Stimulated activated CD8-positive, alpha-beta memory T cell treated with anti-CD3 and anti-CD28 coated beads, Interleukin-2, amount 100 ng/mL, for 48 hours (primary cell): Measurements from ENCODE around the gene MKNK2.
A peak's percentile ranks its signal among the peaks of the same experiment; 100 is the strongest.

Experiments
- DNase-seq, 2 donors: peaks; one replicate each; pipeline ENCODE4 v3.0.0-alpha.2; 2020; ENCODE audit warnings: low read depth in 2 of 2

MKNK2 gene

GRCh38 chr19:2080336-2080988 lies 29.4 kb upstream of the MKNK2 start:
- no peak for DNase-seq

DNA sequence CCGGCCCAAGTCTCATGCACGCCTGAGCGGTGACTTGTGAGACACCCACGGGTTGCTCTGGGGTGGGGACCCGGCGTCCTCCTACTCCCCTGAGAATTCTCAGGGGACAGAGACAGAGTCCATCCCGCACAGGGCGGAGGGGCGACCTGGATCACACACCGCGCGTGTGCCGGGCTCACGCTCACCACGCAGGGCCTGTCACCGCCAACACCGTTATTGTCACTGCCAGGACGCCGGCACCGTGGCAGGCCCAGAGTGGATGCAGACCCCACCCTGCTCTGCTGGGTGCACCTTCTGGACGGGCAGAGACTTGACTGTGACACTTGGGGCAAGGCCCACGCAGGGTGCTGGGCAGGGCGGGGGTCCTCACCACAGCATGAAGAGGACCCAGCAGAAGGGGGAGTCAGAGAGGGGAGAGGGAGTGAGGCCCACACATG lies 28.8 kb upstream of the MKNK2 start:
- DNase-seq = no peak

DNA sequence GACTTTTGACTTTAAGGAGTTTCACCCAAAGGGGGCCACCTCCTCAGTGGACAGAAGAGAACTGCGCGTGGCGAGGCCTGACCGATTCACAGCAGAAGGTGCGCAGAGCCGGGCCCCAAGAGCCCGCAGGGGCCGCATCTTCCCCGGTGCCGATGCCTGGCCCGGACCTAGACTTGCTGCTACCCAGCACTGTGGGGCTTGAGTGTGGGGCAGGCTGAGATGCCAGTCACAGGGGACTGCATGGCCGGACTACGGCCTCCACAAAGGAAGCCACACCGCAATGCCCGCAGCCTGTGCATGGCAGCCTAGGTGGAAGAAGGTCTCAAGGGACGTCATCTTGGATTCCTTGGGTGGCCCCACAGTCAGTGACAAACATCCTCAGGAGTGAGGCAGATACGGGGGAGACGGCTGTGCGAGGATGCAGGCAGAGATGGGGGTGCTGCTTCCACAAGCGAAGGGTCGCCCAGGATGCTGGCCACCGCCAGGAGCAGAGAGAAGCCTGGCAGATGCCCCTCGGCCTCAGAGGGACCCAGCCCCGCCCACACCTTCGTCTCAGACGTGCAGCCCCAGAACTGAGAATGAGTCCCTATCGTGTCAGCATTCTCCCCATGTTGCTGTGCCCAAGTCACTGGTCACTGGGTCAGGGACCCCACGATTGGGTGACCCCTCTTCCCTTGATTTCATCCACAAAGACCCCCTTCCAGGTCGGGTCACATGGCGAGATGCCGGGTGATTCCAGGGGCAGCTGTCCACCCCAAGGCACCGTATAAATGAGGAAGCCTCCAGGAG lies 28.2 kb upstream of the MKNK2 start:
- no peak for DNase-seq

GRCh38 chr19:2077833-2078619 lies 27.0 kb upstream of the MKNK2 start:
- DNase-seq = no peak

- no peak for DNase-seq
Observed at GRCh38 chr19:2077398-2077797, 26.4 kb upstream of the MKNK2 start.

DNA sequence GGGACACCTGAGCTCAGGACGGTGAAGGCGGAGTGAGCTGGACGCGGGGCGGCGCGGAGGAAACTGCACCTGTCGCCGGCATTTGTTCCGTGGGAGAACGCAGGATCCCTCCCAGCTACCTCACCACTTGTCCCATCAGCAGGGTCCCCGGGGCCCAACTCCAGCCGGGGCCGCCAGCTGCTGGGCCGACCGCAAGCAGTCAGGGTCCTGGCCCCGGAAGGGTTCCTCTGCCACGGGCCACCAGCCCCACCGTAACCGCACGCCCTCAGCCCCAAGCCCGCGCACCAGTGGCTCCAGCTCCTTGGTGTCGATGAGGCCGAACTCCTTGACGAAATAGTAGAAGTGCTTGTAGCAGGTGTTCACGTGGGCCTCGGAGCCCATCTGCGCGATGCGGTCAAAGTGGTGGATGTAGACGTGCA lies 25.5 kb upstream of the MKNK2 start:
- no peak for DNase-seq

DNA sequence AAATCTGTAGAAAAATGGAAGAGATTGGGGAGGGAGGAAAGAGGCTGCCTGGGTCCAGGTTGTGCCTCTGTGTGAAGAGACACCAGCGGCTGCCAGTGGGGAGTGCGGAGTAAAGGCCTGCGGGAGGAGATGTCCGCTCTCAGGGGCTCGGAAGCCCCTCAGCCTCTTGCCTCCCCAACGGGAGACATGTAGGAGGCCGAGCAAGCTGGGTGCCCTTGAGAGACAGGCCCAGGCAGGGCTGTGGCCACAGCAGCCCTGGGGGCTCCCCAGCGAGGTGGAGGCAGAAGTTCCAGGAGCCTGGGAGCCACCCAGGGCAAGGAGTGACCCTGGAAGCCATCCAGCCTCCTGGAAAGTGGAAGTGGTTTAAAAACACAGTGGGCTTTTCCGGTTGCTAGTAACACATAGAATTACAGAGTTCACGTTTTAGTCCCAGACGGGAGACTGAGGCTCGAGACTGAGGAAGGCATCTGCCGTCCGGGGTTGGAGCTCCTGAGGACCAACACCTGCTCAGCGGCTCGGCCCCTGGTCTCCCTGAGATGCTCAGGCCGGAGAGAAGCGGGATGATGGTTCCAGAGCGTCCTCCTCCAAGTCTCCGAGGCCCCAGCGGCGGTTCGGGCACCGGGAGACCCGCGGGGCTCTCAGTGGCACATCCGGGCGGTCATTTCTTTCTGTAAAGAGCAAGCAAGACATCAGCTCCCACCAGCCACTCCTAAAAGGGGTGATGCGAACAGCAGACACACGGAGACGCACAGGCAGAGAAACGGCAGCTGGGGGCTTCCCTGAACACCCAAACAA lies 21.9 kb upstream of the MKNK2 start:
- DNase-seq = no peak

DNA sequence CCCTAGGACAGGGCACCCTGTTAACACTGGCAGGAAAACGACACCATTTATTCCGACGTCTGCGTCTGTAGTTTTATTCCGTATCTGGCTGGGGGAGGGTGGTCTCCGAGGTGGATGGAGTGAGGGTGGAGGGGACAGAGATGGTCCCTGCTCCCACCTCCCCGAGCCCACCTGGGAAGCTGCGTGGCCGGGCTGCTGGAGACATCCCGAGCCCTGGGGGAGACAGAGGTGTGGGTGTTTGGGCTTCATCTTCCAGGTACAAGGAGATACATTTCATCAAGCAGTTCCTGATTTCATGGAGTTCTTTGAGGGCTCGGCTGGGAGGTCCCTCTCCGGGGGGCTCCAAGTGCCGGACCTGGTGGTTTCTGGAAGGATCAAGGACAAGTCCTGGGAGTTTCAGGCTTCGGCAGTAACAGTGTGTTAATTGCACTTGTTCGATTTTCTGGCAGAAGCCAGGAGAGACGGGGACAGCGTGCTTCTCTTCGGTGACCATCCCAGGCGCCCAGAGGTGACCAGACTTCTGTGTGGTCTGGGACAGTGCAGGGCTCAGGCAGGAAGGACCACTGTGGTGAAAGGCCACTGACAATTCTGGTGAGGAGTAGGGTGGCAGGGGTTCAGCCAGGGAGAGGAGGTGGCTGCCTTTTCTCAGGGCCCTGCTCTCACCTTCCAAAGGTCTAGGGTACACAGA lies 20.1 kb upstream of the MKNK2 start:
- DNase-seq = no peak

- DNase-seq = no peak
Observed at GRCh38 chr19:2070436-2070827, 19.4 kb upstream of the MKNK2 start.

DNA sequence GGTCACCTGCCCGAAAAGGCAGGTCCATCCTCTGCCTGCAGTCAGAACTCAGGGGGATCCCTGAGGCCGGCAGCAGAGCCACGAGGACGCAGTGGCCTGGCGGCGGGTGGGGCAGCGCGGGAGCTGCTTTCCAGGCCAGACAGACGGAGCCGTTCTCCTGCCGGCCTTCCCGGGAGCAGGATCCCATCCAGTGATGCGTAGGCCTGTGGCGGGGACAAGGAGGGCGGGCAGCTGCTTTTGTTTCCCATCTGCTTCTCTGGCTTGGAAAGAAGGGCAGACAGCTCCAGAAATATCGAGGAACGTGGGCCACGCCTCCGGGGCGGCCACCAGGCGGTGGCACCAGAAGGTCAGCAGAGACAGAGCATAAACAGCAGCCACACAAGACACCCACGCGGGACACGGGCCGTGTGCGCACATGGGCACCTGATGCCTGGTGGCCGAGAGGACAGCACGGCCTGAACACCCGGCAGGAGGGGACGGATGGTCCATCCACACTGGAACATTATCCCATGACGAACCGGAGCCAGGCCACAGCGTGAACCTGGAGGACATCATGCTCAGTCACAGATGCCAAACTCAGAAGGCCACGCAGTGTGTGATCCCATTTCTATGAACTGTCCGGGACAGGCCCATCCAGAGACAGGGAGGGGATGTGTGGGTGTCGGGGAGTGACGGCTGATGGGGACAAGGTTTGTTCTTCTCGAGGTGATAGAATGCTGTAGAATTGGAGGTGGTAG lies 13.9 kb upstream of the MKNK2 start:
- DNase-seq = no peak

GRCh38 chr19:2064395-2064787 lies 13.3 kb upstream of the MKNK2 start:
- no peak for DNase-seq

GRCh38 chr19:2063824-2064223 lies 12.8 kb upstream of the MKNK2 start:
- no peak for DNase-seq

- no peak for DNase-seq
Observed at GRCh38 chr19:2062770-2063169, 11.7 kb upstream of the MKNK2 start.

- no peak for DNase-seq
Observed at GRCh38 chr19:2062389-2062729, 11.3 kb upstream of the MKNK2 start.

DNA sequence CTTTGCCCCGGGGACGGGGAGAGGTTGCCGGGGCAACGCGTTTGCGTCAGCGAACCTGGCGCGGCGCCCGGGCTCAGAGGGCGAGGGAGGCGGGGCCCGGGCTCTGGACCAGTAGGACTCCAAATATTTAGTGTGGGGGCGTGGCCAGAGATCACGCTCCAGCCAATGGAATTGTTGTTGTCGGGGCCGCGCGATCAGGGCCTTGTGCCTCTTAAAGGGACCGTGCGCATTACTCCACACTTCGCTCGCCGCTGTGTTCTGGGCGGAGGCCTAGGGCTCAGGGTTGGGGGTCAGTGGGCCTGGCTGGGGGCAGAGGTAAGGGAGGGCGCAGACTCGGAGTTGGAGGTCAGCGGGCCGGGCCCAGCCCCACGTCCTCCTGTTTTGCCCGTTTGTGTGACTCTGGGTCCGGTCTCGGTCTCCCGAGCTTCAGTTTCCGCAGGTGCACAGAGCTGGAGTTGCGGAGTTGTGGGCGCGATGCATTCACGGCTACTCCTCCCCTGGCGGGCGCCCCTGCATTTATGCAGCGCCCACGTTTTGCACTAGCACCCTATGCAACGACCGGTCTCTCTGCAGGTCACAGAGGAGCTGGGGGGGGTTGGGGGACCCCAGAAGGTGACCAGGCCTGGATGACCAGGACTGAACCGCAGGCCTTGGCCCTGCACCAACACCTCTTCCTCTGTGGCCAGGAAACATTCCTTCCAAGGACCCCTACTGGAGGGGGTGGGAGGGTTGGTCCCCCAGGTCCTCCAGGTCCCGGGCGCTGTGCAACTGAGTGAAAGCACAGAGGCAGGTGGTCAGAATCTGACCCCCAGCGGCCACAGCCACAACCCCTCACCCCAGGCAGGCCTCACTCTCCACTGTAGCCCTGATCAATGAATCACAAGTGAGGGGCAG lies 10.7 kb upstream of the MKNK2 start:
- peak; percentile 99 to 100 for DNase-seq

- no peak for DNase-seq
Observed at GRCh38 chr19:2060884-2061494, 9.9 kb upstream of the MKNK2 start.

DNA sequence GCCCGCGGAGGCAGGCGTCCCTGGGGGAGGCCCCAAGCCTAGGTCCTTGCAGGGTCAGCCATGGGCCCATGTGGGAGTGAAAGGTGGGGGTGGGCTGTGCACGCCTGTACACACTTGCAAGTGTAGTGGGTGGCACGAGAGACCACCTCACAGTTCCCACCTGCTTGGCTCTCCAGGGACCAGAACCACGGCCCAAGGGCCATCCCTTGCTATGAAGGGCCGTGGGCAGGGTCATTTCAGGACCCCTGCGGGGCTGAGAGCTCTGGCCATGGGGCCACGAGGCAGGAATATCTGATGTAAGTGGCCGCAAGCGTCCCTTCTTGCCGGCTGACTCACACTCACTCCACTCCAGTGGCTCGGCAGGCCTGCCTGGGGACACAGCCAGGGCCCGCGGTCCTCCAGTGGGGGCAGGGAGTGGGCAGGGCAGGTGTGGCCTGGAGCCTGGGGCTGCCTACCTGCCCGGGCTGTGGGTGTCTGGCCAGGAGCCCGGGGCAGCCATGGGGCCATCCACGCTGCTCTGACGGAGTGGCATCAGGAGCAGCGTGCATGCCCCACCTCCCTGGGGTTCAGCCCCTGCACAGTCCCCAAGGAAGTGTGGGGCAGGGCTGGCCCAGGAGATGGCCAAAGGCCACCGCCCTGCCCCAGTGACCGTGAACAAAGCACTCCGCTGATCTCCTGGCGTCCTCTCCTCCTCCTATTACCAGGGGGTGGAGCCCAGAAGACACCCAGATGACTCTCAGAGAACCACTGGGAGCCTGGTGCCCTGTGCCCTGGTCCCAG lies 8.6 kb upstream of the MKNK2 start:
- no peak for DNase-seq
